H1 (cell line): ENCODE results near the gene NCK2. TPM values are rescaled to one million over a fixed set of nuclear protein-coding genes. Genes with fewer than 3 reads are reported as not detected.

Experiments used
- CTCF ChIA-PET: fragments of 300-600 bp; sonication (Branson Sonifier 250); formaldehyde crosslinking; loops from one replicate; lab custom pipeline; 2021; ENCODE audit not compliant: partially characterized antibody; lab: Charles Lee
- POLR2A ChIA-PET: fragments of 300-600 bp; sonication (Branson Sonifier 250); formaldehyde crosslinking; loops from one replicate; lab custom pipeline; 2021; ENCODE audit warnings: inconsistent platforms; ENCODE audit not compliant: partially characterized antibody; lab: Charles Lee
- DNase-seq, 2 experiments: peaks; one replicate each; pipeline versions ENCODE4 v3.0.0 to v3.0.0-alpha.2; 2010 to 2022; ENCODE audit warnings: low spot score in 2 of 2, low read depth in 1 of 2, mixed read lengths in 1 of 2
- FAIRE-seq: peaks from 2 replicates; lab custom pipeline; 2011; peaks lifted over from hg19 to GRCh38; lab: Jason Lieb, UNC
- H2AFZ ChIP-seq: 2 replicates; pipeline ENCODE4 v1.8.1; 2012; ENCODE audit warnings: low read length, inconsistent platforms
- H2AK5ac ChIP-seq: 2 replicates; pipeline ENCODE4 v1.6.1; 2013; ENCODE audit warnings: low read depth, low read length
- H2BK120ac ChIP-seq: replicated peaks from 2 replicates; pipeline ENCODE3; 2013; ENCODE audit warnings: low read depth, low read length, inconsistent platforms
- H2BK12ac ChIP-seq: 2 replicates; pipeline ENCODE4 v1.6.1; 2013; ENCODE audit warnings: low read depth, low read length
- H2BK15ac ChIP-seq: 2 replicates; pipeline ENCODE4 v1.6.1; 2013; ENCODE audit warnings: low read length
- H2BK20ac ChIP-seq: 2 replicates; pipeline ENCODE4 v1.6.1; 2013; ENCODE audit warnings: low read length
- H2BK5ac ChIP-seq: 2 replicates; pipeline ENCODE4 v1.6.1; 2013; ENCODE audit warnings: low read depth, low read length
- H3K14ac ChIP-seq: 2 replicates; pipeline ENCODE4 v1.6.1; 2013; ENCODE audit warnings: inconsistent platforms; ENCODE audit not compliant: insufficient read length
- H3K18ac ChIP-seq: 2 replicates; pipeline ENCODE4 v1.6.1; 2013; ENCODE audit warnings: low read length; ENCODE audit errors: extremely low read depth
- H3K23ac ChIP-seq: 2 replicates; pipeline ENCODE4 v1.6.1; 2013; ENCODE audit warnings: inconsistent platforms; ENCODE audit not compliant: insufficient read length
- H3K23me2 ChIP-seq: 2 replicates; pipeline ENCODE4 v1.6.1; 2013; ENCODE audit warnings: low read depth, low read length
- H3K27ac ChIP-seq: 2 replicates; pipeline ENCODE4 v1.6.1; 2011; ENCODE audit warnings: low read depth, low read length, inconsistent platforms
- H3K27me3 ChIP-seq, 4 experiments: replicated peaks in 1 of 4; 1 replicate in 1 of 4; 2 replicates in 3 of 4; pipeline versions ENCODE4 v1.6.1 to v1.8.1; 2011 to 2013; ENCODE audit warnings: low read length in 3 of 4, mild to moderate bottlenecking in 3 of 4, inconsistent platforms in 2 of 4, mixed read lengths in 2 of 4, moderate library complexity in 1 of 4; ENCODE audit not compliant: control insufficient read depth in 3 of 4, insufficient read depth in 3 of 4; ENCODE audit errors: extremely low read depth in 1 of 4
- H3K36me3 ChIP-seq, 4 experiments: 2 replicates each; pipeline versions ENCODE4 v1.6.1 to v1.8.1; 2011 to 2013; ENCODE audit warnings: mild to moderate bottlenecking in 4 of 4, low read length in 3 of 4, moderate library complexity in 2 of 4, control low read depth in 1 of 4, inconsistent platforms in 1 of 4; ENCODE audit not compliant: insufficient read depth in 4 of 4, control insufficient read depth in 2 of 4
- H3K4ac ChIP-seq: replicated peaks from 2 replicates; pipeline ENCODE3; 2013; ENCODE audit warnings: low read length, low read depth, mixed read lengths, inconsistent platforms; ENCODE audit not compliant: insufficient read length
- H3K4me1 ChIP-seq, 4 experiments: replicated peaks in 1 of 4; 1 replicate in 1 of 4; 2 replicates in 3 of 4; pipeline versions ENCODE4 v1.6.1 to v1.8.1; 2011 to 2013; ENCODE audit warnings: low read length in 3 of 4, inconsistent platforms in 2 of 4, mixed read lengths in 1 of 4; ENCODE audit not compliant: insufficient read depth in 4 of 4, control insufficient read depth in 3 of 4
- H3K4me2 ChIP-seq, 2 experiments: 2 replicates each; pipeline versions ENCODE4 v1.6.1 to v1.8.1; 2011 to 2013; ENCODE audit warnings: low read depth in 2 of 2, low read length in 2 of 2, control low read depth in 1 of 2, inconsistent platforms in 1 of 2, mild to moderate bottlenecking in 1 of 2; ENCODE audit not compliant: insufficient read depth in 1 of 2
- H3K4me3 ChIP-seq, 4 experiments: fragments of 200-600, 300-600 bp in 1 of 4; sonication (generic), shearing (Covaris generic), sonication (Bioruptor Twin) in 1 of 4; 2 replicates each; pipeline versions ENCODE4 v1.5.1 to v1.8.1; 2011 to 2016; ENCODE audit warnings: low read length in 4 of 4, low read depth in 3 of 4, control low read depth in 2 of 4, inconsistent platforms in 2 of 4, mild to moderate bottlenecking in 2 of 4, mixed read lengths in 1 of 4, moderate library complexity in 1 of 4; ENCODE audit not compliant: insufficient read depth in 2 of 4; ENCODE audit errors: extremely low read depth in 1 of 4
- H3K56ac ChIP-seq: replicated peaks from 2 replicates; pipeline ENCODE3; 2013; ENCODE audit warnings: low read depth, mild to moderate bottlenecking, mixed read lengths, low read length, inconsistent platforms; ENCODE audit not compliant: insufficient read length
- H3K79me1 ChIP-seq: 2 replicates; pipeline ENCODE4 v1.6.1; 2013; ENCODE audit warnings: low read depth, low read length, control low read depth
- H3K79me2 ChIP-seq, 2 experiments: 2 replicates each; pipeline versions ENCODE4 v1.6.1 to v1.8.1; 2012 to 2013; ENCODE audit warnings: low read length in 2 of 2, mild to moderate bottlenecking in 2 of 2, inconsistent platforms in 1 of 2; ENCODE audit not compliant: insufficient read depth in 2 of 2, control insufficient read depth in 1 of 2
- H3K9ac ChIP-seq, 4 experiments: replicated peaks in 1 of 4; 1 replicate in 1 of 4; 2 replicates in 3 of 4; pipeline versions ENCODE4 v1.6.1 to v1.8.1; 2011 to 2013; ENCODE audit warnings: low read depth in 3 of 4, low read length in 3 of 4, control low read depth in 2 of 4, mild to moderate bottlenecking in 2 of 4, moderate library complexity in 2 of 4, inconsistent platforms in 1 of 4; ENCODE audit errors: extremely low read depth in 1 of 4
- H3K9me3 ChIP-seq, 2 experiments: 2 replicates each; pipeline versions ENCODE4 v1.6.1 to v1.8.1; 2012 to 2013; ENCODE audit warnings: mild to moderate bottlenecking in 2 of 2, moderate library complexity in 2 of 2, control low read depth in 1 of 2, inconsistent platforms in 1 of 2, low read depth in 1 of 2, low read length in 1 of 2, mixed read lengths in 1 of 2; ENCODE audit not compliant: insufficient read depth in 2 of 2
- H4K20me1 ChIP-seq, 2 experiments: replicated peaks in 1 of 2; 2 replicates each; pipeline versions ENCODE3 to v1.8.1; 2011 to 2013; ENCODE audit warnings: inconsistent platforms in 2 of 2, low read length in 2 of 2, mild to moderate bottlenecking in 1 of 2; ENCODE audit not compliant: insufficient read depth in 2 of 2, control insufficient read depth in 1 of 2
- H4K5ac ChIP-seq: 2 replicates; pipeline ENCODE4 v1.6.1; 2013; ENCODE audit warnings: low read length, low read depth, mixed read lengths, inconsistent platforms; ENCODE audit not compliant: insufficient read length
- H4K8ac ChIP-seq: 2 replicates; pipeline ENCODE4 v1.8.0; 2013; ENCODE audit warnings: mild to moderate bottlenecking, moderate library complexity, low read length, inconsistent platforms; ENCODE audit not compliant: insufficient read depth; ENCODE audit errors: extremely low read depth
- H4K91ac ChIP-seq: replicated peaks from 2 replicates; pipeline ENCODE3; 2013; ENCODE audit warnings: low read length, mixed read lengths, inconsistent platforms; ENCODE audit not compliant: insufficient read length
- CHD1 ChIP-seq: IDR thresholded peaks from 2 replicates; pipeline ENCODE4 v1.6.1; 2012; ENCODE audit warnings: low read depth, low read length, improper control_type of control experiment
- FOSL1 ChIP-seq: IDR thresholded peaks from 2 replicates; pipeline ENCODE4 v1.6.1; 2011; ENCODE audit warnings: mild to moderate bottlenecking, low read depth, low read length, moderate library complexity; ENCODE audit not compliant: insufficient read depth
- HDAC6 ChIP-seq: IDR thresholded peaks from one replicate; pipeline ENCODE4 v1.7.1; 2012; ENCODE audit warnings: low read depth, mild to moderate bottlenecking, inconsistent platforms, low read length, moderate library complexity
- TAF1 ChIP-seq: IDR thresholded peaks from 2 replicates; pipeline ENCODE4 v1.6.1; 2011; ENCODE audit warnings: mild to moderate bottlenecking, low read depth, low read length
- WGBS, 2 experiments: shearing (Covaris generic) in 1 of 2; methylation state at CpG; one replicate each; pipeline versions ENCODE4 v1.1.6 to v1.1.7; 2013 to 2015; ENCODE audit warnings: low lambda C conversion rate in 2 of 2, mixed read lengths in 2 of 2, inconsistent platforms in 1 of 2, low coverage in 1 of 2, missing lambda C conversion rate in 1 of 2; ENCODE audit not compliant: insufficient replicate concordance in 2 of 2, insufficient coverage in 1 of 2, insufficient read length in 1 of 2; ENCODE audit errors: extremely low coverage in 1 of 2, missing lambda C conversion rate in 1 of 2; 5-methylcytosine and 5-hydroxymethylcytosine counted together
- polyA plus RNA-seq, 7 experiments: library from polyadenylated mRNA; depleted of rRNA in 3 of 7; stranded (reverse) in 5 of 7; unstranded in 2 of 7; fragments of >200 nt in 5 of 7; fragments of 200-250 nt in 2 of 7; gene quantifications; 1 replicate in 5 of 7; 2 replicates in 1 of 7; 4 replicates in 1 of 7; pipeline versions ENCODE4 v1.2.1 to v1.2.3, GENCODE V29; 2011 to 2013; ENCODE audit warnings: missing spikeins in 2 of 7, mixed read lengths in 2 of 7
- total RNA-seq: library from RNA; stranded (reverse); fragmentation: NEBNext Ultra II Directional; extraction: Animal tissue kit (Norgen Biotek cat#: 25700); gene quantifications from 2 replicates; pipeline ENCODE4 v1.2.1, GENCODE V29; 2021
- TF ChIP-seq, protein P1 (sequence below), 3 experiments: IDR thresholded peaks; 1 replicate in 2 of 3; 2 replicates in 1 of 3; pipeline versions ENCODE4 v1.5.1 to v1.6.1; 2011; ENCODE audit warnings: low read length in 3 of 3, mild to moderate bottlenecking in 3 of 3, inconsistent platforms in 2 of 3, low read depth in 1 of 3, moderate library complexity in 1 of 3; ENCODE audit not compliant: insufficient read depth in 1 of 3; ENCODE audit errors: control extremely low read depth in 1 of 3

The NCK2 gene
- total and polyA plus RNA-seq, 2 of the 8 experiments (the other 6 are each of a cell fraction or from before 2014, with no cell fraction given): 30.3 to 65.7 TPM

- no peak overlapping the region for H2AFZ ChIP-seq
- no peak for DNase-seq
- H3K9me3 ChIP-seq: no peaks in the 10 kb centered on the region
- no peak overlapping the region for H2BK12ac ChIP-seq
- WGBS, 2 experiments: 80% methylated on average over 6 of the region's 6 CpGs; no CpG with 5 or more reads in 1 of the 2 experiments
- no peak overlapping the region for H3K9ac ChIP-seq
- no peak overlapping the region for H2BK120ac ChIP-seq
- H3K79me1 ChIP-seq: peaks cover 14% of the 10 kb centered on the region; the same call in 1 of the 2 replicates
- no peak overlapping the region for H2BK15ac ChIP-seq
- no peak overlapping the region for H3K4me2 ChIP-seq
- peaks cover 14 to 27% of the 10 kb centered on the region in 2 experiments for H4K20me1 ChIP-seq
- H3K79me2 ChIP-seq: peaks cover 14 to 100% of the 10 kb centered on the region in 2 experiments
- FAIRE-seq: no peak
- H3K4me1 ChIP-seq: peaks cover 5 to 18% (median 12%) of the 10 kb centered on the region in 4 experiments
- no peaks in the 10 kb centered on the region for H3K23me2 ChIP-seq
- ChIA-PET POLR2A (interaction anchor here (1.3 to 1.9 kb wide), 2 partner anchors 9 to 11 kb away, joined by 4 to 5 read pairs; no protein-coding TSS in a partner anchor), CTCF (interaction anchor here (1.3 to 1.5 kb wide), 3 partner anchors 14 to 17 kb away, joined by 3 to 8 read pairs (median 4); no protein-coding TSS in a partner anchor)
- H2AK5ac ChIP-seq: no peak overlapping the region
- H3K36me3 ChIP-seq: no peaks in the 10 kb centered on the region; a peak in 2 of 8 replicates
- no peaks in the 10 kb centered on the region for H3K27me3 ChIP-seq
- H3K23ac ChIP-seq: no peak overlapping the region
- no peak overlapping the region for H2BK5ac ChIP-seq
- H3K4me3 ChIP-seq: no peak overlapping the region
- no peak overlapping the region for H4K91ac ChIP-seq
- H4K8ac ChIP-seq: no peak overlapping the region
- no peak overlapping the region for H3K27ac ChIP-seq
- no peak overlapping the region for H3K56ac ChIP-seq
- H3K4ac ChIP-seq: no peak overlapping the region
- H2BK20ac ChIP-seq: no peak overlapping the region
- H3K18ac ChIP-seq: no peak overlapping the region
- no peak overlapping the region for H4K5ac ChIP-seq
- H3K14ac ChIP-seq: no peak overlapping the region
- TF ChIP-seq HDAC6 (no peak), CHD1 (no peak), TAF1 (no peak), FOSL1 (no peak)
- TF ChIP-seq, protein P1, sequence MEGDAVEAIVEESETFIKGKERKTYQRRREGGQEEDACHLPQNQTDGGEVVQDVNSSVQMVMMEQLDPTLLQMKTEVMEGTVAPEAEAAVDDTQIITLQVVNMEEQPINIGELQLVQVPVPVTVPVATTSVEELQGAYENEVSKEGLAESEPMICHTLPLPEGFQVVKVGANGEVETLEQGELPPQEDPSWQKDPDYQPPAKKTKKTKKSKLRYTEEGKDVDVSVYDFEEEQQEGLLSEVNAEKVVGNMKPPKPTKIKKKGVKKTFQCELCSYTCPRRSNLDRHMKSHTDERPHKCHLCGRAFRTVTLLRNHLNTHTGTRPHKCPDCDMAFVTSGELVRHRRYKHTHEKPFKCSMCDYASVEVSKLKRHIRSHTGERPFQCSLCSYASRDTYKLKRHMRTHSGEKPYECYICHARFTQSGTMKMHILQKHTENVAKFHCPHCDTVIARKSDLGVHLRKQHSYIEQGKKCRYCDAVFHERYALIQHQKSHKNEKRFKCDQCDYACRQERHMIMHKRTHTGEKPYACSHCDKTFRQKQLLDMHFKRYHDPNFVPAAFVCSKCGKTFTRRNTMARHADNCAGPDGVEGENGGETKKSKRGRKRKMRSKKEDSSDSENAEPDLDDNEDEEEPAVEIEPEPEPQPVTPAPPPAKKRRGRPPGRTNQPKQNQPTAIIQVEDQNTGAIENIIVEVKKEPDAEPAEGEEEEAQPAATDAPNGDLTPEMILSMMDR (IDR thresholded peaks at IDR 0.05; ENCODE audit: control extremely low read depth in 1 of 3, insufficient read depth in 1 of 3, low read depth in 1 of 3, low read length in 3 of 3): no peak
Observed at GRCh38 chr2:105754994-105755393, 10.3 kb downstream of the NCK2 start.
